Neuronal stem cell (in vitro differentiated cells): ENCODE results near the gene SOWAHA.
A peak's percentile ranks its signal among the peaks of the same experiment; 100 is the strongest.

Experiments used
- DNase-seq: peaks from one replicate; pipeline ENCODE4 v3.0.0-alpha.2; 2013; ENCODE audit warnings: low spot score
- H2AFZ ChIP-seq: one replicate; pipeline ENCODE4 v1.6.1; 2013; ENCODE audit warnings: mild to moderate bottlenecking, low read length, inconsistent platforms
- H2AK5ac ChIP-seq: 2 replicates; pipeline ENCODE4 v1.6.1; 2013; ENCODE audit warnings: low read depth, mild to moderate bottlenecking, inconsistent platforms, low read length, moderate library complexity, mixed read lengths
- H2BK120ac ChIP-seq: 2 replicates; pipeline ENCODE4 v1.6.1; 2013; ENCODE audit warnings: low read depth, mild to moderate bottlenecking, inconsistent platforms, low read length, moderate library complexity, mixed read lengths
- H2BK12ac ChIP-seq: one replicate; pipeline ENCODE4 v1.6.1; 2013; ENCODE audit warnings: low read length, inconsistent platforms
- H2BK15ac ChIP-seq: 2 replicates; pipeline ENCODE4 v1.6.1; 2013; ENCODE audit warnings: mild to moderate bottlenecking, low read length, inconsistent platforms, mixed read lengths
- H2BK5ac ChIP-seq: one replicate; pipeline ENCODE4 v1.6.1; 2013; ENCODE audit warnings: inconsistent platforms, mild to moderate bottlenecking, low read length, moderate library complexity
- H3K14ac ChIP-seq: one replicate; pipeline ENCODE4 v1.6.1; 2013; ENCODE audit warnings: low read length, inconsistent platforms
- H3K18ac ChIP-seq: 2 replicates; pipeline ENCODE4 v1.6.1; 2013; ENCODE audit warnings: low read length, inconsistent platforms
- H3K23ac ChIP-seq: 2 replicates; pipeline ENCODE4 v1.6.1; 2013; ENCODE audit warnings: low read depth, mild to moderate bottlenecking, mixed read lengths, low read length, inconsistent platforms; ENCODE audit not compliant: poor library complexity
- H3K27ac ChIP-seq: replicated peaks from 3 replicates; pipeline ENCODE4 v1.5.1; 2013; ENCODE audit warnings: low read length, inconsistent platforms
- H3K27me3 ChIP-seq, 3 experiments: 2 replicates each; pipeline ENCODE4 v1.6.1; 2013; ENCODE audit warnings: low read length in 3 of 3, mild to moderate bottlenecking in 2 of 3, inconsistent platforms in 1 of 3, low read depth in 1 of 3, mixed read lengths in 1 of 3, moderate library complexity in 1 of 3; ENCODE audit not compliant: control insufficient read depth in 3 of 3, insufficient read depth in 3 of 3
- H3K36me3 ChIP-seq, 2 donors: replicated peaks in 1 of 2; 2 replicates each; pipeline ENCODE4 v1.6.1; 2013; ENCODE audit warnings: low read length in 2 of 2; ENCODE audit not compliant: control insufficient read depth in 2 of 2, insufficient read depth in 2 of 2
- H3K4ac ChIP-seq: 2 replicates; pipeline ENCODE4 v1.6.1; 2013; ENCODE audit warnings: inconsistent platforms, mild to moderate bottlenecking, low read length, moderate library complexity
- H3K4me1 ChIP-seq, 2 donors: 1 replicate in 1 of 2; 2 replicates in 1 of 2; pipeline ENCODE4 v1.6.1; 2013; ENCODE audit warnings: low read length in 2 of 2, low read depth in 1 of 2; ENCODE audit not compliant: control insufficient read depth in 2 of 2, insufficient read depth in 1 of 2
- H3K4me2 ChIP-seq: one replicate; pipeline ENCODE4 v1.6.1; 2013; ENCODE audit warnings: mild to moderate bottlenecking, low read length, inconsistent platforms; ENCODE audit not compliant: insufficient read depth, poor library complexity, severe bottlenecking
- H3K4me3 ChIP-seq, 2 donors: 2 replicates each; pipeline ENCODE4 v1.5.1; 2013; ENCODE audit warnings: low read length in 2 of 2, mild to moderate bottlenecking in 2 of 2, inconsistent platforms in 1 of 2, moderate library complexity in 1 of 2
- H3K79me1 ChIP-seq: one replicate; pipeline ENCODE4 v1.6.1; 2013; ENCODE audit warnings: low read depth, mild to moderate bottlenecking, inconsistent platforms, low read length, moderate library complexity
- H3K9ac ChIP-seq: one replicate; pipeline ENCODE4 v1.6.1; 2013; ENCODE audit warnings: mild to moderate bottlenecking, low read depth, low read length, inconsistent platforms; ENCODE audit not compliant: poor library complexity
- H3K9me3 ChIP-seq, 2 donors: replicated peaks in 1 of 2; 2 replicates each; pipeline versions ENCODE3 to v1.6.1; 2013; ENCODE audit warnings: low read length in 2 of 2, mild to moderate bottlenecking in 2 of 2, inconsistent platforms in 1 of 2, low read depth in 1 of 2, mixed read lengths in 1 of 2, moderate library complexity in 1 of 2; ENCODE audit not compliant: control insufficient read depth in 2 of 2, insufficient read depth in 1 of 2
- H4K8ac ChIP-seq: one replicate; pipeline ENCODE4 v1.6.1; 2013; ENCODE audit warnings: low read depth, mild to moderate bottlenecking, inconsistent platforms, low read length, moderate library complexity
- H4K91ac ChIP-seq: one replicate; pipeline ENCODE4 v1.6.1; 2013; ENCODE audit warnings: low read length, low read depth, mild to moderate bottlenecking, inconsistent platforms; ENCODE audit not compliant: poor library complexity
- WGBS, 2 donors: extraction: QIAGEN DNeasy Blood & Tissue Kit; methylation state at CpG; one replicate each; pipeline ENCODE4 v1.1.7; 2013; ENCODE audit warnings: missing lambda C conversion rate in 2 of 2, mixed read lengths in 1 of 2; ENCODE audit not compliant: insufficient read length in 2 of 2, insufficient replicate concordance in 1 of 2; ENCODE audit errors: extremely low coverage in 2 of 2; 5-methylcytosine and 5-hydroxymethylcytosine counted together

SOWAHA gene

DNA sequence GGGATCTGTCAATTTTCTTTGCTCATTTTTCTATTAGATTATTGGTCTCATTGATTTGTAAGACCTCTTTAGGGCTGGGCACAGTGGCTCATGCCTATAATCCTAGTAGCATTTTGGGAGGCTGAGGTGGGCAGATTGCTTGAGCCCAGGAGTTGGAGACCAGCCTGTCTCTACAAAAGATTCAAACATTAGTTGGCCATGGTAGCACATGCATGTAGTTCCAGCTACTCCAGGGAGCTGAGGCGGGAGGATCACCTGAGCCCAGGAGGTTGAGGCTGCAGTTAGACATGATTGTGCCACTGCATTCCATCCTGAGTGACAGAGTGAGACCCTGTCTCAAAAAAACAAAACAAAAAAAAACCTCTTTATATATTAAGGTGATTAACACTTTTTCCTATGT is 23.8 kb downstream of the SOWAHA start:
- Histone ChIP-seq H3K27me3 (peaks cover 0 to 67% (median 0%) of the 10 kb centered on the region in 3 experiments), H3K9ac (no peak overlapping the region), H2AFZ (no peak overlapping the region), H3K18ac (no peak overlapping the region), H4K8ac (no peak overlapping the region), H3K36me3 (no peaks in the 10 kb centered on the region), H3K4me2 (no peak overlapping the region), H4K91ac (no peak overlapping the region), H3K4me3 (no peak overlapping the region), H3K9me3 (no peaks in the 10 kb centered on the region), H3K14ac (no peak overlapping the region), H3K4me1 (peaks cover 0 to 6% of the 10 kb centered on the region in 2 donors), H2BK120ac (no peak overlapping the region), H2BK15ac (no peak overlapping the region), H3K4ac (no peak overlapping the region), H3K27ac (no peak overlapping the region), H2AK5ac (no peak overlapping the region), H3K79me1 (no peaks in the 10 kb centered on the region), H2BK12ac (no peak overlapping the region), H3K23ac (no peak overlapping the region), H2BK5ac (no peak overlapping the region)
- no peak for DNase-seq
- WGBS, 2 donors, result no CpG with 5 or more reads among the region's 1 CpG

DNA sequence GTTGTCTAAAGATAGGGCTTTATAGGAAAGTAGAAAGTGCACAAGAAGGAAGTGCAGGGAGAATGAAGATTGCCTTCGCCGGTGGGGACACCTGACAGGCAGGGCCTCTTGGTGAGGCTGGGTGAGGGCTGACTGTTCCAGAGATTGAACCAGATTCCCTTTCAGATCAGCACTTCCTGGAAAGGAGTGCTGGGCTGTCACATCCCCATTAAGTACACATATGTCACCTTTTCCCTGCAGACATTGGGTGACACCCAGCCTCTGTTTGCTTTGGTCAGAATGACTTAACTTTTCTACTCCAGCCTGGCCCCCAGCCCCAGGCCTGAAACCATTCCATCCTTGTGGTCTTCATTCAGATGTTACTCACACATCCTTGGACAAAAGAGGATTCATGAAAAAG is 24.8 kb downstream of the SOWAHA start:
- Histone ChIP-seq H2AFZ (no peak overlapping the region), H3K4me1 (peaks cover 0 to 6% of the 10 kb centered on the region in 2 donors), H3K4me2 (no peak overlapping the region), H3K9ac (no peak overlapping the region), H3K27me3 (peaks cover 0 to 57% (median 0%) of the 10 kb centered on the region in 3 experiments), H3K36me3 (no peaks in the 10 kb centered on the region), H3K18ac (no peak overlapping the region), H3K23ac (no peak overlapping the region), H3K27ac (no peak overlapping the region), H3K4ac (no peak overlapping the region), H4K8ac (no peak overlapping the region), H3K9me3 (no peaks in the 10 kb centered on the region), H2BK5ac (no peak overlapping the region), H2BK12ac (no peak overlapping the region), H3K79me1 (no peaks in the 10 kb centered on the region), H2AK5ac (no peak overlapping the region), H3K4me3 (no peak overlapping the region), H2BK15ac (no peak overlapping the region), H4K91ac (no peak overlapping the region), H3K14ac (no peak overlapping the region), H2BK120ac (no peak overlapping the region)
- no peak for DNase-seq
- no CpG with 5 or more reads among the region's 2 CpGs for WGBS, 2 donors

GRCh38 chr5:132838516-132839282 is 25.6 kb downstream of the SOWAHA start:
- Histone ChIP-seq H3K18ac (no peak overlapping the region), H3K27ac (no peak overlapping the region), H3K9ac (no peak overlapping the region), H2BK15ac (no peak overlapping the region), H2BK120ac (no peak overlapping the region), H3K4ac (no peak overlapping the region), H2AFZ (no peak overlapping the region), H2BK5ac (no peak overlapping the region), H2AK5ac (no peak overlapping the region), H4K8ac (no peak overlapping the region), H3K4me2 (no peak overlapping the region), H3K4me3 (no peak overlapping the region), H3K23ac (no peak overlapping the region), H3K4me1 (peaks cover 0 to 6% of the 10 kb centered on the region in 2 donors), H3K14ac (no peak overlapping the region), H2BK12ac (no peak overlapping the region), H3K36me3 (no peaks in the 10 kb centered on the region), H3K9me3 (no peaks in the 10 kb centered on the region), H4K91ac (no peak overlapping the region), H3K79me1 (no peaks in the 10 kb centered on the region), H3K27me3 (peaks cover 0 to 49% (median 0%) of the 10 kb centered on the region in 3 experiments)
- DNase-seq, result no peak
- no CpG with 5 or more reads among the region's 3 CpGs for WGBS, 2 donors

GRCh38 chr5:132839426-132840301 is 26.6 kb downstream of the SOWAHA start:
- WGBS, 2 donors, result no CpG with 5 or more reads among the region's 8 CpGs
- Histone ChIP-seq H2AFZ (peak overlapping the region; percentile 35), H2BK120ac (no peak overlapping the region), H3K4ac (no peak overlapping the region), H3K14ac (no peak overlapping the region), H3K18ac (no peak overlapping the region), H3K9ac (no peak overlapping the region), H2BK15ac (no peak overlapping the region), H3K9me3 (no peaks in the 10 kb centered on the region), H3K4me2 (no peak overlapping the region), H3K27ac (no peak overlapping the region), H2AK5ac (no peak overlapping the region), H2BK12ac (no peak overlapping the region), H3K23ac (no peak overlapping the region), H2BK5ac (no peak overlapping the region), H3K79me1 (no peaks in the 10 kb centered on the region), H3K27me3 (peaks cover 0 to 40% (median 0%) of the 10 kb centered on the region in 3 experiments), H4K8ac (no peak overlapping the region), H3K36me3 (no peaks in the 10 kb centered on the region), H3K4me1 (peaks cover 0 to 6% of the 10 kb centered on the region in 2 donors), H4K91ac (no peak overlapping the region), H3K4me3 (no peak overlapping the region)
- DNase-seq, result no peak
